ENCODE data around the gene VWF. TPM values are rescaled to one million over a fixed set of nuclear protein-coding genes. Genes with fewer than 3 reads are reported as not detected.

VWF gene
- polyA plus RNA-seq, 1 donor (not counting 4 experiments of a cell fraction or from before 2014, with no cell fraction given), result 0.01 TPM

DNA sequence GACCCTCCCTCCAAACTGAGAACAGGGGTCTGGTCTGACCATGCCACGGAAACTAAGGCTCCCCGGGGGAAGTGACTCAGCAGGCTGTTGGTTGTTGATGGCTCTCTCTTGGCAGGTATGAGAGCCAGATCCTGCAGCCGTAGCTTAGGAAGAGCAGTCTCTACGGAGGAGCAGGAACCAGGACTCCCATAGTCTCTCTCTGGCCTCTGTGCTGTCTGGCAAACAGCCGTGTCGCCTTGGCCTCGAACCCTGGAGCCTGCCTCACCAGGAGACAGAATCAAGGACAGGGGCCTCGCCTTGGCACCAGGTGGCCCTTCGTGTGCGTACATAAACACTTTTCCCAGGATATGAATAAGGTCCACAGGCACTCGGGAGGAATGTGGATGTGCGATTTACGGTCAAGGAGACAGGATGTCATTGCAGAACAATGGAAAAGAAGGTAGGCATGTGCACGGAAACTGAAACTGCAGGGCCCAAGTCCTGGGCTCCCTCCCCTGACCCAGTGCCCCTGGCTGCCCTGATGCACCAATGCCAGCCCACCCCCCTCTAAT, 7.9 kb downstream of the VWF start:
- TF ChIP-seq EZH2 (IDR thresholded peaks at IDR 0.05; ENCODE audit: low read length), result no peak
- TF ChIP-seq, protein P1, sequence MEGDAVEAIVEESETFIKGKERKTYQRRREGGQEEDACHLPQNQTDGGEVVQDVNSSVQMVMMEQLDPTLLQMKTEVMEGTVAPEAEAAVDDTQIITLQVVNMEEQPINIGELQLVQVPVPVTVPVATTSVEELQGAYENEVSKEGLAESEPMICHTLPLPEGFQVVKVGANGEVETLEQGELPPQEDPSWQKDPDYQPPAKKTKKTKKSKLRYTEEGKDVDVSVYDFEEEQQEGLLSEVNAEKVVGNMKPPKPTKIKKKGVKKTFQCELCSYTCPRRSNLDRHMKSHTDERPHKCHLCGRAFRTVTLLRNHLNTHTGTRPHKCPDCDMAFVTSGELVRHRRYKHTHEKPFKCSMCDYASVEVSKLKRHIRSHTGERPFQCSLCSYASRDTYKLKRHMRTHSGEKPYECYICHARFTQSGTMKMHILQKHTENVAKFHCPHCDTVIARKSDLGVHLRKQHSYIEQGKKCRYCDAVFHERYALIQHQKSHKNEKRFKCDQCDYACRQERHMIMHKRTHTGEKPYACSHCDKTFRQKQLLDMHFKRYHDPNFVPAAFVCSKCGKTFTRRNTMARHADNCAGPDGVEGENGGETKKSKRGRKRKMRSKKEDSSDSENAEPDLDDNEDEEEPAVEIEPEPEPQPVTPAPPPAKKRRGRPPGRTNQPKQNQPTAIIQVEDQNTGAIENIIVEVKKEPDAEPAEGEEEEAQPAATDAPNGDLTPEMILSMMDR (optimal IDR thresholded peaks at IDR 0.05 in 1 of 3, IDR thresholded peaks at IDR 0.05 in 1 of 3, conservative IDR thresholded peaks at IDR 0.05 in 1 of 3; ENCODE audit: extremely low read depth in 1 of 3, insufficient read depth in 2 of 3, low read length in 3 of 3), result no peak
- H3K79me2 ChIP-seq (ENCODE audit: control insufficient read depth, insufficient read depth, low read length), result no peaks in the 10 kb centered on the region
- no peaks in the 10 kb centered on the region for H3K4me1 ChIP-seq (ENCODE audit: control insufficient read depth, extremely low read depth, insufficient read depth, low read length)
- dilution Hi-C loops (cut with MboI; ENCODE audit: extremely low pct_ligation_motif_present, low sequenced_read_pairs), result no loop called here
- H3K9me1 ChIP-seq (ENCODE audit: control insufficient read depth, extremely low read depth, insufficient read depth, low read length), result no peaks in the 10 kb centered on the region
- H3K27ac ChIP-seq (ENCODE audit: control insufficient read depth, insufficient read depth, low read length), result no peak overlapping the region
- no peaks in the 10 kb centered on the region for H3K9me3 ChIP-seq (ENCODE audit: control insufficient read depth, low read depth, low read length)
- no peaks in the 10 kb centered on the region for H4K20me1 ChIP-seq (ENCODE audit: control insufficient read depth, extremely low read depth, insufficient read depth, low read length)
- no peak for FAIRE-seq
- no peaks in the 10 kb centered on the region for H3K36me3 ChIP-seq (ENCODE audit: control insufficient read depth in 2 of 2, extremely low read depth in 1 of 2, insufficient read depth in 2 of 2, low read length in 2 of 2)
- H3K4me3 ChIP-seq (ENCODE audit: control insufficient read depth in 2 of 3, extremely low read depth in 1 of 3, insufficient read depth in 2 of 3, low read depth in 1 of 3, low read length in 3 of 3), result no peak overlapping the region
- no peak overlapping the region for H3K4me2 ChIP-seq (ENCODE audit: control insufficient read depth, extremely low read depth, insufficient read depth, low read depth, low read length)
- H3K27me3 ChIP-seq (ENCODE audit: control insufficient read depth, extremely low read depth, insufficient read depth, low read length), result peaks cover 8% of the 10 kb centered on the region
- no peak overlapping the region for H3K9ac ChIP-seq (ENCODE audit: control insufficient read depth, extremely low read depth, insufficient read depth, low read length)
- no peak overlapping the region for H2AFZ ChIP-seq (ENCODE audit: control insufficient read depth, low read length)
- no peak for DNase-seq (ENCODE audit: low read depth, low spot score)

DNA sequence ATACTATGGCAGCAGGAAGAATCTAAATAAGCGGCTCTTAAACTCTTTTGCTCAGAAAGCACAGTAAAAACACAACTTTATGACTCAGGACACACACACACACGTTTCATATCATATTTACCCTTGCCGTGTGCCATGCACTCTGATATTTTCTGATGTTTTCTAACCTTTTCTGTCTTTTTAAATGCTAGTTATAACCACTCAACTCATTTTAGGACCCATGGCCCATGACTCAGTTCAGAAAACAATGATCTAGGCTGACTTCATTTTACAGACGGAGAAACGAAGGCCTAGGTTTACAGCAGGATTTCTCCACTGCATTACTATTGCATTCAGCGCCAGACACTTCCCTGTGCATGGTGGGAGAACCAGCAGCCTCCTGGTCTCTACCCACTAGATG, 9.1 kb downstream of the VWF start:
- no peak overlapping the region for H3K4me3 ChIP-seq (ENCODE audit: control insufficient read depth in 2 of 3, extremely low read depth in 1 of 3, insufficient read depth in 2 of 3, low read depth in 1 of 3, low read length in 3 of 3)
- H3K27ac ChIP-seq (ENCODE audit: control insufficient read depth, insufficient read depth, low read length), result no peak overlapping the region
- H3K4me1 ChIP-seq (ENCODE audit: control insufficient read depth, extremely low read depth, insufficient read depth, low read length), result no peaks in the 10 kb centered on the region
- no peak overlapping the region for H3K9ac ChIP-seq (ENCODE audit: control insufficient read depth, extremely low read depth, insufficient read depth, low read length)
- H2AFZ ChIP-seq (ENCODE audit: control insufficient read depth, low read length), result no peak overlapping the region
- H3K9me3 ChIP-seq (ENCODE audit: control insufficient read depth, low read depth, low read length), result no peaks in the 10 kb centered on the region
- no peaks in the 10 kb centered on the region for H3K36me3 ChIP-seq (ENCODE audit: control insufficient read depth in 2 of 2, extremely low read depth in 1 of 2, insufficient read depth in 2 of 2, low read length in 2 of 2)
- DNase-seq (ENCODE audit: low read depth, low spot score) (no peak), FAIRE-seq (no peak)
- H3K4me2 ChIP-seq (ENCODE audit: control insufficient read depth, extremely low read depth, insufficient read depth, low read depth, low read length), result no peak overlapping the region
- TF ChIP-seq, protein P1 (optimal IDR thresholded peaks at IDR 0.05 in 1 of 3, IDR thresholded peaks at IDR 0.05 in 1 of 3, conservative IDR thresholded peaks at IDR 0.05 in 1 of 3; ENCODE audit: extremely low read depth in 1 of 3, insufficient read depth in 2 of 3, low read length in 3 of 3), result no peak
- TF ChIP-seq EZH2 (IDR thresholded peaks at IDR 0.05; ENCODE audit: low read length), result no peak
- H3K9me1 ChIP-seq (ENCODE audit: control insufficient read depth, extremely low read depth, insufficient read depth, low read length), result no peaks in the 10 kb centered on the region
- no peaks in the 10 kb centered on the region for H4K20me1 ChIP-seq (ENCODE audit: control insufficient read depth, extremely low read depth, insufficient read depth, low read length)
- dilution Hi-C loops (cut with MboI; ENCODE audit: extremely low pct_ligation_motif_present, low sequenced_read_pairs), result no loop called here
- H3K79me2 ChIP-seq (ENCODE audit: control insufficient read depth, insufficient read depth, low read length), result no peaks in the 10 kb centered on the region
- peaks cover 8% of the 10 kb centered on the region for H3K27me3 ChIP-seq (ENCODE audit: control insufficient read depth, extremely low read depth, insufficient read depth, low read length)
